ENCODE measurements around the gene SGPL1. TPM values are rescaled to one million over a fixed set of nuclear protein-coding genes. Genes with fewer than 3 reads are reported as not detected.

Gene SGPL1
- total and polyA plus RNA-seq, 2 of the 8 experiments (the other 6 are each of a cell fraction or from before 2014, with no cell fraction given) = 20.5 to 51.6 TPM

- ChIA-PET CTCF (ENCODE audit: partially characterized antibody) (interaction anchor here (1.4 kb wide), 1 partner anchor 38 kb away, joined by 3 read pairs; no protein-coding TSS in a partner anchor), POLR2A (ENCODE audit: partially characterized antibody) (no interaction called here)
- H3K4ac ChIP-seq (replicated peaks; ENCODE audit: insufficient read length, low read depth, low read length) = no peak overlapping the region
- H4K91ac ChIP-seq (replicated peaks; ENCODE audit: insufficient read length, low read length) = no peak overlapping the region
- no peak overlapping the region for H2BK120ac ChIP-seq (replicated peaks; ENCODE audit: low read depth, low read length)
- H3K4me2 ChIP-seq (ENCODE audit: insufficient read depth in 1 of 2, low read depth in 2 of 2, low read length in 2 of 2) = no peak overlapping the region
- no peak for TF ChIP-seq TAF1 (IDR thresholded peaks at IDR 0.05; ENCODE audit: low read depth, low read length)
- no peak for TF ChIP-seq SIN3A (conservative IDR thresholded peaks at IDR 0.05 in 1 of 2, IDR thresholded peaks at IDR 0.05 in 1 of 2; ENCODE audit: low read depth in 1 of 2, low read length in 2 of 2)
- no peak for TF ChIP-seq NRF1 (IDR thresholded peaks at IDR 0.05; ENCODE audit: low read depth, low read length)
- TF ChIP-seq FOSL1 (IDR thresholded peaks at IDR 0.05; ENCODE audit: insufficient read depth, low read depth, low read length) = no peak
- TF ChIP-seq USF2 (IDR thresholded peaks at IDR 0.05; ENCODE audit: low read length) = no peak
- H2AK5ac ChIP-seq (ENCODE audit: low read depth, low read length) = no peak overlapping the region
- FAIRE-seq (no peak), DNase-seq (ENCODE audit: low read depth in 1 of 2, low spot score in 2 of 2) (no peak)
- H2BK20ac ChIP-seq (ENCODE audit: low read length) = no peak overlapping the region
- no peak overlapping the region for H3K18ac ChIP-seq (ENCODE audit: extremely low read depth, low read length)
- H3K4me3 ChIP-seq (ENCODE audit: extremely low read depth in 1 of 4, insufficient read depth in 2 of 4, low read depth in 3 of 4, low read length in 4 of 4) = no peak overlapping the region
- H4K5ac ChIP-seq (ENCODE audit: insufficient read length, low read depth, low read length) = no peak overlapping the region
- peaks cover 0 to 14% (median under 1%) of the 10 kb centered on the region in 4 experiments; a peak in 2 of 8 replicates for H3K36me3 ChIP-seq (ENCODE audit: control insufficient read depth in 2 of 4, insufficient read depth in 4 of 4, low read length in 3 of 4)
- WGBS, 2 experiments (ENCODE audit: extremely low coverage in 1 of 2, insufficient coverage in 1 of 2, insufficient read length in 1 of 2, insufficient replicate concordance in 2 of 2, low coverage in 1 of 2, low lambda C conversion rate in 2 of 2, missing lambda C conversion rate in 1 of 2) = 77% methylated on average over 2 of the region's 2 CpGs; no CpG with 5 or more reads in 1 of the 2 experiments
- H2BK15ac ChIP-seq (ENCODE audit: low read length) = no peak overlapping the region
- no peaks in the 10 kb centered on the region for H3K9me3 ChIP-seq (ENCODE audit: insufficient read depth in 2 of 2, low read depth in 1 of 2, low read length in 1 of 2)
- no peaks in the 10 kb centered on the region for H3K4me1 ChIP-seq (replicated peaks in 1 of 4; ENCODE audit: control insufficient read depth in 3 of 4, insufficient read depth in 4 of 4, low read length in 3 of 4)
- no peaks in the 10 kb centered on the region for H3K23me2 ChIP-seq (ENCODE audit: low read depth, low read length)
- H3K56ac ChIP-seq (replicated peaks; ENCODE audit: insufficient read length, low read depth, low read length) = no peak overlapping the region
- H3K27ac ChIP-seq (ENCODE audit: low read depth, low read length) = no peak overlapping the region
- no peak overlapping the region for H2BK5ac ChIP-seq (ENCODE audit: low read depth, low read length)
- H3K79me1 ChIP-seq (ENCODE audit: low read depth, low read length) = peaks cover 2% of the 10 kb centered on the region
- no peak overlapping the region for H3K23ac ChIP-seq (ENCODE audit: insufficient read length)
- no peaks in the 10 kb centered on the region for H3K27me3 ChIP-seq (replicated peaks in 1 of 4; ENCODE audit: control insufficient read depth in 3 of 4, extremely low read depth in 1 of 4, insufficient read depth in 3 of 4, low read length in 3 of 4)
- no peak overlapping the region for H4K8ac ChIP-seq (ENCODE audit: extremely low read depth, insufficient read depth, low read length)
- peaks cover 0 to 52% of the 10 kb centered on the region in 2 experiments; a peak in 2 of 4 replicates for H3K79me2 ChIP-seq (ENCODE audit: control insufficient read depth in 1 of 2, insufficient read depth in 2 of 2, low read length in 2 of 2)
- H4K20me1 ChIP-seq (replicated peaks in 1 of 2; ENCODE audit: control insufficient read depth in 1 of 2, insufficient read depth in 2 of 2, low read length in 2 of 2) = peaks cover under 1 to 8% of the 10 kb centered on the region in 2 experiments
- no peak overlapping the region for H2AFZ ChIP-seq (ENCODE audit: low read length)
- no peak overlapping the region for H3K9ac ChIP-seq (replicated peaks in 1 of 4; ENCODE audit: extremely low read depth in 1 of 4, low read depth in 3 of 4, low read length in 3 of 4)
- no peak overlapping the region for H2BK12ac ChIP-seq (ENCODE audit: low read depth, low read length)
- H3K14ac ChIP-seq (ENCODE audit: insufficient read length) = no peak overlapping the region
Observed at GRCh38 chr10:70840836-70841235, 25.1 kb downstream of the SGPL1 start.
